Common myeloid progenitor, CD34-positive (primary cell): ENCODE measurements around the gene NOC4L.

Source experiments
- CTCF ChIA-PET: fragments of 350-600 bp; sonication (Branson Sonifier 250); formaldehyde crosslinking; loops from one replicate; lab custom pipeline; 2021; ENCODE audit warnings: antibody characterized with exemption; lab: Charles Lee
- POLR2A ChIA-PET: fragments of 350-600 bp; sonication (Branson Sonifier 250); formaldehyde crosslinking; loops from one replicate; lab custom pipeline; 2021; ENCODE audit warnings: antibody characterized with exemption; lab: Charles Lee
- DNase-seq, 3 donors: peaks; one replicate each; pipeline versions ENCODE4 v3.0.0 to v3.0.0-alpha.2; 2013
- H3K27ac ChIP-seq, 2 experiments: 1 replicate in 1 of 2; 2 replicates in 1 of 2; pipeline ENCODE4 v1.7.0; 2013; ENCODE audit warnings: inconsistent platforms in 2 of 2, low read length in 2 of 2, mild to moderate bottlenecking in 2 of 2, low read depth in 1 of 2, moderate library complexity in 1 of 2; ENCODE audit not compliant: severe bottlenecking in 2 of 2, insufficient read depth in 1 of 2, poor library complexity in 1 of 2
- H3K27me3 ChIP-seq, 5 experiments: replicated peaks in 2 of 5; 1 replicate in 3 of 5; 2 replicates in 2 of 5; pipeline versions ENCODE4 v1.6.1 to v1.7.0; 2013; ENCODE audit warnings: low read length in 4 of 5, mild to moderate bottlenecking in 2 of 5, moderate library complexity in 2 of 5, inconsistent platforms in 1 of 5; ENCODE audit not compliant: insufficient read depth in 5 of 5, control insufficient read depth in 4 of 5
- H3K36me3 ChIP-seq, 4 experiments: 1 replicate in 2 of 4; 2 replicates in 2 of 4; pipeline versions ENCODE4 v1.6.1 to v1.7.0; 2013; ENCODE audit warnings: low read length in 3 of 4, control low read depth in 1 of 4, mild to moderate bottlenecking in 1 of 4; ENCODE audit not compliant: control insufficient read depth in 4 of 4, insufficient read depth in 4 of 4
- H3K4me1 ChIP-seq, 4 experiments: 1 replicate in 3 of 4; 2 replicates in 1 of 4; pipeline versions ENCODE4 v1.6.1 to v1.7.1; 2013; ENCODE audit warnings: low read length in 3 of 4, mild to moderate bottlenecking in 3 of 4, control low read depth in 1 of 4, inconsistent platforms in 1 of 4, moderate library complexity in 1 of 4; ENCODE audit not compliant: control insufficient read depth in 4 of 4, insufficient read depth in 4 of 4; ENCODE audit errors: control extremely low read depth in 1 of 4
- H3K4me3 ChIP-seq, 7 experiments: 1 replicate in 4 of 7; 2 replicates in 3 of 7; pipeline versions ENCODE4 v1.5.1 to v1.7.0; 2013; ENCODE audit warnings: mild to moderate bottlenecking in 7 of 7, low read length in 6 of 7, moderate library complexity in 6 of 7, inconsistent platforms in 2 of 7, low read depth in 2 of 7, control low read depth in 1 of 7; ENCODE audit not compliant: insufficient read depth in 4 of 7, control insufficient read depth in 1 of 7; ENCODE audit errors: extremely low read depth in 1 of 7
- H3K9me3 ChIP-seq, 5 experiments: 1 replicate in 4 of 5; 2 replicates in 1 of 5; pipeline versions ENCODE4 v1.6.1 to v1.7.1; 2013; ENCODE audit warnings: low read length in 4 of 5, mild to moderate bottlenecking in 2 of 5, inconsistent platforms in 1 of 5, low read depth in 1 of 5, moderate library complexity in 1 of 5; ENCODE audit not compliant: control insufficient read depth in 4 of 5, insufficient read depth in 2 of 5; ENCODE audit errors: control extremely low read depth in 1 of 5
- WGBS: methylation state at CpG from one replicate; pipeline ENCODE4 v1.1.5; 2013; ENCODE audit not compliant: insufficient coverage; 5-methylcytosine and 5-hydroxymethylcytosine counted together

Gene NOC4L

DNA sequence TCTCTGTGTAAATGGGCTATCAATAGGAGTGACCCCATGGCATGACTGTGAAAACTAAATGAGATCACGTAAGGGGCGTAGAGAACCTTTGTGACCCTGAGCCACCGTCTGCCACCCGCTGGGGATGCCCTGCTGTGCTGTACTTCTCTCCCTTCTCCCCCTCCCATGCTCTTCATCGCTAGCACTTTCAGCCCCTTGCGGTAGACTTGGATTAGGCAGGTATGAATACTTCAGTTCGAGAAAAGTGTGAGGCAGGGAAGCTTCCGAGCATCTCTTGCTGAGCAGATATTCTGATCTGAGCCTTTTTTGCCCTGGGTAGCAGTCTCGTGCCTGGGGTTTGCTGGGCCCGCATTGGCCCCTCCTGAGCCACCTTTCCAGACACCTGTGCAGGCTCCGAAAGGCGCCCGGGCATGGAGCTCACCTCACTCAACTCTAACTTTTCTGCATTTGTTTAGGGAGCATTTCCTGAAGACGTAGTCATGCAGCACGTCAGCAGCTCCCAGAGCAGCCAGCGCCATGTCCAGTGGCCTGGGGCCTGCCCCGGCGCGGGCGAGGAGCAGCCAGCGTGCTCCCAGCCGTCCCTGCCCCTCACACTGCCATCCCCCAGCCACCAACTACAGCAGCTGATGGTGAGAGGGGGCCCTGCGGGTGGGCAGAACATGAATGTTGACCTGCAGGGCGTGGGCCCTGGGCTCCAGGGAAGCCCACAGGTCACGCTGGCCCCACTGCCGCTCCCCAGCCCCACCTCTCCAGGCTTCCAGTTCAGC, 40.5 kb upstream of the NOC4L start:
- Histone ChIP-seq H3K36me3 (peaks cover 5 to 47% (median 26%) of the 10 kb centered on the region in 4 experiments), H3K4me3 (no peak overlapping the region), H3K9me3 (no peaks in the 10 kb centered on the region), H3K4me1 (no peaks in the 10 kb centered on the region), H3K27ac (no peak overlapping the region), H3K27me3 (no peaks in the 10 kb centered on the region)
- no peak for DNase-seq
- POLR2A ChIA-PET: no interaction called here
- WGBS: 96% methylated on average over 19 of the region's 26 CpGs
- CTCF ChIA-PET: no interaction called here

DNA sequence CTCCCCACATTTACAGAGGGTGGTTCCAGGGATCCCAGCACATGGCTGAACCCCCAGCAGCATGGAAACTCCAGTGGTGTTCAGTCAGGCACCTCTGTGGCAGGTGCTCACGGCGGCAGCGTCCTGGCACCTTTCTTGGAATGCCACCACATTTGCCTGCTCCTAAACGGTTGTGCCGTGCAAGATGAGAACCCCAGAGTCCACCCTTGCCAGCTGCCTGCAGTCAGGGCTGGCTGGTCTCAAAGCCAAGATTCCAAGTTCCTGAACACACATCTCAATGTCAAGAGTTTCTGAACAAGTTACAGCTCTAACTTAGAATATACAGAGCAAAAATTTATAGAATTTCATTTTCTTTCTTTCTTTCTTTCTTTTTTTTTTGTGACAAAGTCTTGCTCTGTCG, 38.8 kb upstream of the NOC4L start:
- Histone ChIP-seq H3K36me3 (peaks cover 6 to 41% (median 22%) of the 10 kb centered on the region in 4 experiments), H3K4me1 (no peaks in the 10 kb centered on the region), H3K27me3 (no peaks in the 10 kb centered on the region), H3K27ac (no peak overlapping the region), H3K4me3 (no peak overlapping the region), H3K9me3 (no peaks in the 10 kb centered on the region)
- CTCF ChIA-PET: no interaction called here
- POLR2A ChIA-PET: no interaction called here
- DNase-seq: no peak
- 98% methylated on average over 6 of the region's 6 CpGs for WGBS

DNA sequence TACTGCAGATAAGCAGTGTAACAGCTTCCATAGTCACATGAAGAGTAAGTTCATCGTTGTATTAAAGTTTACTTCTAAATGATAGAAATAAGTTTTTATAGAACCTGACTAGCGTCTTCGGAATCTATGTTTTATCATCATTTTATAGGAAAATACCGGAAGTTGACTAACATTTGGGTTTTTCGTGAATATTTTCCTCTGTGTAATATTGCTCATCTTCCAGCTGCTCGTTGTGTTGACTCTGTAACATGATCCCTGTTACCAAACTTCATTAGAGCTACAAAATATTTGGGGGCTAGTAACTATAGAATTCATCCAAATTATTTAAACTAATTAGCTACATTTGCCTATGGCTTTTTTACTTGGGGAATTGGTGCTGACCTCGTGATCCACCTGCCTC, 37.3 kb upstream of the NOC4L start:
- POLR2A ChIA-PET: no interaction called here
- H3K4me1 ChIP-seq: no peaks in the 10 kb centered on the region
- H3K36me3 ChIP-seq: peaks cover 6 to 44% (median 28%) of the 10 kb centered on the region in 4 experiments
- H3K4me3 ChIP-seq: no peak overlapping the region
- no peak for DNase-seq
- no peaks in the 10 kb centered on the region for H3K9me3 ChIP-seq
- CTCF ChIA-PET: no interaction called here
- no peaks in the 10 kb centered on the region for H3K27me3 ChIP-seq
- WGBS: 100% methylated on average over 3 of the region's 7 CpGs
- no peak overlapping the region for H3K27ac ChIP-seq

DNA sequence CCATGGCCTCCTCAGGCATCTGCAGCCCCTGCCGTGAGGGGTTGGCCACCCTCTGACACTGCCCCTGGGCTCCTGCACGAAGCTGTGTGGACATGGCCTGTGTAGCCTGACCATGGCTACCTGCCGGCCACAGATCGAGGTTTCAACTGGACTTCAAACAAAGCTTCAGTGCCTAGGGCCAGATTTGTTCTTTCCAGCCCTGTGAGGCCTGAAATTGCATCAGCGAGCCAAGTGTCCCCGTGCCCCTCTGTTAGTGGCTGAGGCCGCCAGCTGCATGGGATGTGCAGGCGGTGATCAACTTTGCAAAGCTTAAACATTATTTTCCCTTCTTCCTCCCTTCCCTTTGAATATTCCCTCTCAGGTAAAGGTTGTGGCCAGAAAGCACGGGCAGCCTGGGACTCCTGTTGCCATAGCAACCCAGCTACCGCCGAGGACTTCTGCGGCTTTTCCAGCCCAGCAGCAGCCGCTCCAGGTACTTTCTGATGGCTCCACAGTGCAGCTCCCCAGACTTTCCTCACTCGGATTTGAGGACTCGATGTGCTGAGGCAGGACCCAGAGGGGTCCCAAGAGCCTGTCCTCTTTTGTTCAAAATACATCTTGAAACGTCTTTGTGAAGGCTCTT, 35.9 kb upstream of the NOC4L start:
- Histone ChIP-seq H3K27me3 (no peaks in the 10 kb centered on the region), H3K4me1 (no peaks in the 10 kb centered on the region), H3K4me3 (no peak overlapping the region), H3K36me3 (peaks cover 6 to 48% (median 31%) of the 10 kb centered on the region in 4 experiments), H3K9me3 (no peaks in the 10 kb centered on the region), H3K27ac (no peak overlapping the region)
- WGBS: 97% methylated on average over 16 of the region's 16 CpGs
- ChIA-PET CTCF (no interaction called here), POLR2A (no interaction called here)
- no peak for DNase-seq

DNA sequence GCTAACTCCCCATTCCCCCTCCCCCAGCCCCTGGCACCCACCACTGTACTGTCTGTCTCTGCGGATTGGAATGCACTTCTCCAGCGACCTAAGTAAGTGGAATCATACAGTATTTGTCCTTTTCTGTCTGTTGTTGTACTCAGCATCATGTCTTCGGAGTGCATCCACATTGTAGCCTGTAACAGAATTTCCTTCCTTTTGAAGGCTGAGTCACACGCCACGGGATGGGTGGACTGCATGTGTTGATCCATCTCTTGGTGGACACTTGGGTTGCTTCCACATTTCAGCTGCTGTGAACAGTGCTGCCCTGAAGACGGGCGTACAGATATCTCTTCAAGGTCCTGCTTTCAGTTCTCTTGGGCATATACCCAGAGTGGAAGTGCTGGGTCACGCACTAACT, 34.5 kb upstream of the NOC4L start:
- 92% methylated on average over 6 of the region's 8 CpGs for WGBS
- Histone ChIP-seq H3K36me3 (peaks cover 7 to 55% (median 40%) of the 10 kb centered on the region in 4 experiments), H3K9me3 (no peaks in the 10 kb centered on the region), H3K27me3 (no peaks in the 10 kb centered on the region), H3K27ac (no peak overlapping the region), H3K4me3 (no peak overlapping the region), H3K4me1 (no peaks in the 10 kb centered on the region)
- CTCF ChIA-PET: no interaction called here
- no peak for DNase-seq
- POLR2A ChIA-PET: no interaction called here

DNA sequence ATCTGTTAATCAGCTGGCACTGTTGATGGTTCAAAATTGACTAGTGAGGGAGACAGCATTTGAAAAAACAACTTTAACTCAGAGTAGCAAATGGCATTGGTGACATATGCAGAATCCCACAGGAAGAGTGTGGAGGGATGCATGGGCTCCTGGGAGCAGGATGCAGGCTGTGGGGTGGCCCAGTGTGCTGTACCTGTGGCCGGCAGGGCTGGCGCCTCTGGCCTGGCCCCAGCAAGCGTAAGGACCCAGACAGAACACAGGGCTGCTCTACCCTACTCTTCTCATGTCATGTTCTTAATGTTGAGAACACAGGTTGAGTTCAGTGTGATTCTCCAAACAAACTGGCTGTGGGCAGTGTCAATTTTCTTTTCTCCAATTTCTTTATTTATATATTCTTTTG, 33.6 kb upstream of the NOC4L start:
- H3K4me1 ChIP-seq: no peaks in the 10 kb centered on the region
- CTCF ChIA-PET: no interaction called here

DNA sequence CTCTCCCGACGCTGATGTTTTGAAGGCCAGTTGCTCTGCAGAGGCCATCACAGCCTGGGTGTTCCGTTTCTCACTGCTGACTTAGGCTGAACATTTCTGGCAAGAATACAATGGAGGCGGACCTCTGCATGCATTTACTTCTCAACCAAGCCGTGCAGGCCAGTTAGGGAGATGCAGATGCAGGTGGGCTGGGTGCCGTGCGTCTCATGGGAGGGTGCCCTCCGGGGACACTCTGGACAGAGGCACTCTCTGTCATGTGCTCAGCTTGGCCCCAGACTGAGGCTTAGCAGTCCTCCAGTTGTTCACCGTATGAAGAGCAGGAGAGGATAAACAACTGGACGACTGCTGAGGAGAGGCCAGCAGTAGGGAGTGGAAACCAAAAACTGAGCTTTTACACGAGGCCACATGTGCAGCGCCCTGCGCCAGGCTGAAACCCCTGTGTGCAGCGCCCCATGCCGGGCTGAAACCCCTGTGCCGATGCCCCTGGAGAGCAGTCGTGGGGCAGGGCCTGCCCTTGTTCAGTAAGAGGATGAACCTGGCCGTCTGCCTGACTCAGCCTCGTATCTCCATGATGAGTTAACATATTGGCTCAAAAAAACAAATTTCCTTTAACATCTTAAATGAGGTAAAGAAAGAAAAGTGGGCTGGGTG, 32.5 kb upstream of the NOC4L start:
- Histone ChIP-seq H3K27me3 (no peaks in the 10 kb centered on the region), H3K9me3 (no peaks in the 10 kb centered on the region), H3K27ac (no peak overlapping the region), H3K4me1 (no peaks in the 10 kb centered on the region), H3K36me3 (peaks cover 13 to 68% (median 50%) of the 10 kb centered on the region in 4 experiments), H3K4me3 (no peak overlapping the region)
- ChIA-PET POLR2A (no interaction called here), CTCF (no interaction called here)
- no peak for DNase-seq
- WGBS: 98% methylated on average over 16 of the region's 19 CpGs

More for the DNA sequence above, 33.6 kb upstream of the NOC4L start:
- WGBS: no CpG with 5 or more reads among the region's 3 CpGs
- no peak for DNase-seq
- POLR2A ChIA-PET: no interaction called here
- Histone ChIP-seq H3K9me3 (no peaks in the 10 kb centered on the region), H3K27me3 (no peaks in the 10 kb centered on the region), H3K27ac (no peak overlapping the region), H3K36me3 (peaks cover 12 to 58% (median 44%) of the 10 kb centered on the region in 4 experiments), H3K4me3 (no peak overlapping the region)
